Retinal pigment epithelial cell (primary cell): Measurements from ENCODE around the gene SLC35D2.
A peak's percentile ranks its signal among the peaks of the same experiment; 100 is the strongest.
"Not testable (repeated sequence)": the region's sequence is repeated elsewhere in the genome, so short reads cannot be mapped to it uniquely, and the experiment has no call there.

Experiments used
- DNase-seq: peaks from one replicate; pipeline ENCODE4 v3.0.0-alpha.2; 2010; ENCODE audit warnings: low read depth
- H3K4me3 ChIP-seq: 2 replicates; pipeline ENCODE4 v1.5.1; 2011; ENCODE audit warnings: mild to moderate bottlenecking, low read length, control low read depth, moderate library complexity
- TF ChIP-seq, protein P1 (sequence below): conservative IDR thresholded peaks from 2 replicates; pipeline ENCODE4 v1.5.1; 2011; ENCODE audit warnings: low read depth, low read length, control low read depth, inconsistent platforms

SLC35D2 gene

DNA sequence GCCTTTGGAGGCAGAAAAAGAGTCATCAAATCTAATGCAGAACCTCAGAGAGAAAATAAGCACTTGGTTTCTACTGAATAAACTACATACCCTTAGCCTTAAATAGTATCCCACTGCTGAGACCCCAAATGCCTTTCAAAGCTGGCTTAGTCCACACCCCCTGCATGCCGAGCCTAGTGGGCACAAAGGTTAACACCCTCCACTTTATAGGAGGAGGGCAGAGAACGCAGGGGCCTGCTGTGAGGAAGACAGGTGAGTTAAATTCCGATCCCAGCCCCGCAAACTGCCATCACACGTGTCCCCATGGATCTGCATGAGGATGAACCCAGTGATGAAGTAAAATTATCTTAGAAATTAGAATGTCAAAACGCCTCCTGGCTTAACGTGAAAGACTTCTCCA is 62.0 kb downstream of the SLC35D2 start:
- DNase-seq, result no peak
- TF ChIP-seq, protein P1, sequence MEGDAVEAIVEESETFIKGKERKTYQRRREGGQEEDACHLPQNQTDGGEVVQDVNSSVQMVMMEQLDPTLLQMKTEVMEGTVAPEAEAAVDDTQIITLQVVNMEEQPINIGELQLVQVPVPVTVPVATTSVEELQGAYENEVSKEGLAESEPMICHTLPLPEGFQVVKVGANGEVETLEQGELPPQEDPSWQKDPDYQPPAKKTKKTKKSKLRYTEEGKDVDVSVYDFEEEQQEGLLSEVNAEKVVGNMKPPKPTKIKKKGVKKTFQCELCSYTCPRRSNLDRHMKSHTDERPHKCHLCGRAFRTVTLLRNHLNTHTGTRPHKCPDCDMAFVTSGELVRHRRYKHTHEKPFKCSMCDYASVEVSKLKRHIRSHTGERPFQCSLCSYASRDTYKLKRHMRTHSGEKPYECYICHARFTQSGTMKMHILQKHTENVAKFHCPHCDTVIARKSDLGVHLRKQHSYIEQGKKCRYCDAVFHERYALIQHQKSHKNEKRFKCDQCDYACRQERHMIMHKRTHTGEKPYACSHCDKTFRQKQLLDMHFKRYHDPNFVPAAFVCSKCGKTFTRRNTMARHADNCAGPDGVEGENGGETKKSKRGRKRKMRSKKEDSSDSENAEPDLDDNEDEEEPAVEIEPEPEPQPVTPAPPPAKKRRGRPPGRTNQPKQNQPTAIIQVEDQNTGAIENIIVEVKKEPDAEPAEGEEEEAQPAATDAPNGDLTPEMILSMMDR, result no peak
- H3K4me3 ChIP-seq, result no peak overlapping the region

DNA sequence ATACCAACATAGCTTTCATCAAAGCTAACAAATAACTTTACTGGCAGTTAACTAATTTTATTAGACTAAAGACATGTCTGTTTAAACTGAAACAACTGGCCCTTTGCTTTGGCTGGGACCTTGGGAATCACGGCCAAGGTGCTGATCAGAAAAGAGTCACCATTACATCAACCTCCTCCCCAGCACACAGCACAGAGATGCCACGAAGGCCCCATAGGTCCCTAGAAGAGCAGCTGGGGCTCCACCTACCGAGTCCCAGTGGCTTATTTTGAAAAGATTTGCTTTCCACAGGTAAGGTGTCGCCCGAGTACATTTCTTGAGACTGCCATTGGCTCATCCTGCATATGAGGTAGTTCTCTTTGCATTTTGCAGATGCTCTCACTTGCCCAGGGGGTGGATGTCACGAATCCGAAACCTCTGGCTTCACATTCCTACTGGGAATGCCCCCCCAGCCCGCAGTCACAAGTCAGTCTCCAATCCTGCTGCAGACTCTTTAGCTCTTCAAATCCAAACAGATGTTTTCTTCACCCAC is 62.7 kb downstream of the SLC35D2 start:
- DNase-seq, result no peak
- H3K4me3 ChIP-seq, result no peak overlapping the region
- TF ChIP-seq, protein P1, result no peak

DNA sequence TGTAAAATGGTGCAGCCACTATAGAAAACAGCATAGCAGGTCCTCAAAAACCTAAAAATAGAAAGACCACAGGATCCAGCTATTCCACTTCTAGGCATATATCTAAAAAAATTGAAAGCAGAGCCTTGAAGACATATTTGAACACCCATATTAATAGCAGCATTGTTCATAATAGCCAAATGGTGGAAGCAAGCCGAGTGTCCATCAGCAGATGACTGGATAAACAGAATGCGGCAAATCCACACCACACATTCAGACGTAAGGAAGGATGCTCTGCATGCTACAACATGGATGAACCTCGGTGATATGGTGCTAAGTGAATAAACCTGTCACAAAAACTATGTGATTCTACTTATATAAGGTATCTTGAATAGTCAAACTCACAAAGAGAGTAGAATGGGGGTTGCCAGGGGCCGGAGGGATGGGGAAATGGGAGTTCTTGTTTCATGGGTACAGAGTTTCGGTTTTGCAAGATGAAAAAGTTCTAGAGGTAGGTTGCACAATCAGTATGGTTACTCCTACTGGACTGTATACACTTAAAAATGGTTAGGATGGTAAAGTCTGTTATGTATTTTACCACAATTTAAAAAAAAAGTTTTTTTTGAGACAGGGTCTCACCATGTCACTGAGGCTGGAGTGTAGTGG is 64.5 kb downstream of the SLC35D2 start:
- no peak for DNase-seq
- H3K4me3 ChIP-seq, result no peak overlapping the region
- TF ChIP-seq, protein P1, result no peak

DNA sequence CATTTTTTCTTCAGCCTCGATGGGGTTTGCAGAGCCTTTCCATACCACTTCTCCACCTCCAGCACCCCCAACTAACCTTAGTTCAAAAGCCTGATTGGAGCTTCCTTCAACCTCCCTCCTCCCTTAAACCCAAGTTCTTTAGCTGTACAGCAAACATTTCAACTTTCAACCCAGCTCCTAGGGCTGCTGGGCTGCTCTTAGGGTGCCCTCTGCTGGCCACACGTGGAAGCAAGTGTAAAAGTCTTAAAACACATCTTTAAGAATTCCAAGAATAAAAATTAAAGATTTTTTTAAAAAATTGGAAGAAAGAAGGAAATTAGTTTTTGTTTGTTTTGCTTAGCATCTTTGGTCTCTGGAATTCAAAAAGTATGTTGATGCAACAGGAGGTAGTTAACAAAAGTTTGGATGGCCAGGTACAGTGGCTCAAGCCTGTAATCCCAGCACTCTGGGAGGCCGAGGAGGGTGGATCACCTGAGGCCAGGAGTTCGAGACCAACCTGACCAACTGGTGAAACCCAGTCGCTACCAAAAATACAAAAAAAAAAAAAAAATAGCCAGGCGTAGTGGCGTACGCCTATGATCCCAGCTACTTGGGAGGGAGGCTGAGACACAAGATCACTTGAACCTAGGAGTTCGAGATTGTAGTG is 66.1 kb downstream of the SLC35D2 start:
- H3K4me3 ChIP-seq, result no peak overlapping the region
- no peak for DNase-seq
- TF ChIP-seq, protein P1, result peak; percentile 91

DNA sequence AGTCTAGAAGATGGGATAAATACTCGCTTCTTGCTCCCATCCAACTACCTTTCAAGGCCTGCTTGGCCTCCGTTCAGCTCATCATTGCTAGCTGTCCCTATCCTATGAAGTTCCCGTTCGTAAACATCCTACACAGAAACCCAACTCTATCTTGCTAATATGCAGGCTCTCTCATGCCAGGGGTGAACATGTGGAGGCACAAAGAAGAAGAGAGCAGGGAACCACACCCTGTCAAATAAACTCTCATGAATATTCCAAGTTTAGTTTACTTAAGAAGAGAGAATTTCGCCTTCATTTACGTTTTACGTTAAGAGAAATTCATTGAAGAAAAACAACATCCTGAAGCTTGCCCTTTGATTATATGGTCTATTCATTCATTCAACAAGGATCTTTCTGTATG is 73.7 kb downstream of the SLC35D2 start:
- TF ChIP-seq, protein P1, result no peak
- no peak for DNase-seq
- no peak overlapping the region for H3K4me3 ChIP-seq

DNA sequence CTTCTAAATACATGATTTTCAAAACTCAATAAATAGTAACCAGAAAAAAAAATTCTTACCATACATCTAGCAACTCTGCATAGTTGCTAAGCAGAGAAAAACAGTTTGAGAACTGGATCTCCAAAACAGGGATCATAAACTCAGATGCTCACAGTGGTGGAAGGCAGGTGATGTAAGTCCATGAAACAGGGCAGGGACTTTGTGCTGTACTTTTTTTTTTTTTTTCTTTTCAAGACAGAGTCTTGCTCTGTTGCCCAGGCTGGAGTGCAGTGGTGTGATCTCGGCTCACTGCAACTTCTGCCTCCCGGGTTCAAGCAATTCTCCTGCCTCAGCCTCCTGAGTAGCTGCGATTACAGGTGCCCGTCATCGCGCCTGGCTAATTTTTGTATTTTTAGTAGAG is 76.6 kb downstream of the SLC35D2 start:
- DNase-seq, H3K4me3 ChIP-seq: not testable (repeated sequence)

DNA sequence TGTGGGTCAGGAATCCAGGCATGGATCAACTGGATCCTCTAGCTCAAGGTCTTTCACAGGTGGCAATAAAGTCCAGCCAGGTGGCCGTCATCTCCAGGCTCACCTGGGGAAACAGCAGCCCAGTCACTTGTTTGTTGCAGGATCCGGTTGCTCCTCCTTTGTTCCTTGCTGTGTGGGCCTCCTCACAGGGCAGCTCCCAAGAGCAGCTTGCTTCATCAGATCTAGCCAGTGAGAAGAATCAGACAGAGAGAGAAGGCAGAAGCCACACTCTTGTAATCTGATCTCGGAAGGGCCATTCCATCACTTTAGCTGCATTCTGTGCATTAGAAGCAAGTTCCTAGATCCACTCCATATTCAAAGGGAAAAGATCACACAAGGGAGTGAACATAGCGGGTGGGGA is 78.3 kb downstream of the SLC35D2 start:
- TF ChIP-seq, protein P1, result no peak

More for the DNA sequence above, 78.3 kb downstream of the SLC35D2 start:
- no peak overlapping the region for H3K4me3 ChIP-seq
- DNase-seq, result no peak
